ENCODE results near the gene PRAC1.

- TF ChIP-seq CTCF (IDR thresholded peaks at IDR 0.05; ENCODE audit: insufficient read depth, low read length, poor library complexity, severe bottlenecking) (no peak), EZH2phosphoT487 (conservative IDR thresholded peaks at IDR 0.05; ENCODE audit: low read length) (no peak)
Measured at GRCh38 chr17:48715496-48716399, 6.6 kb downstream of the PRAC1 start.
